ENCODE measurements around the gene TBC1D22A. TPM values are rescaled to one million over a fixed set of nuclear protein-coding genes. Genes with fewer than 3 reads are reported as not detected.

The TBC1D22A gene
- total and polyA plus RNA-seq, 8 donors = 12.0 to 17.6 (median 15.3) TPM

- WGBS, 2 donors = 93 to 95% methylated on average over 29 of the region's 29 CpGs
- intact Hi-C loops (cut with DNase I) = no loop called here
- Histone ChIP-seq H3K9me3 (no peaks in the 10 kb centered on the region), H3K27ac (no peak overlapping the region), H3K4me1 (peaks cover 9 to 12% (median 9%) of the 10 kb centered on the region in 3 donors), H3K27me3 (no peaks in the 10 kb centered on the region), H3K36me3 (no peaks in the 10 kb centered on the region), H3K4me3 (no peak overlapping the region)
- FAIRE-seq (no peak), DNase-seq (peak in 1 of 6 donors; percentile 66), ATAC-seq (no peak)
- TF ChIP-seq CTCF (IDR thresholded peaks at IDR 0.05) = no peak
These were observed 349.5 kb downstream of the TBC1D22A start for GRCh38 chr22:47111626-47112581.

GRCh38 chr22:47112582-47112965 lies 350.1 kb downstream of the TBC1D22A start:
- DNase-seq (no peak), FAIRE-seq (no peak), ATAC-seq (no peak)
- intact Hi-C loops (cut with DNase I) = no loop called here
- Histone ChIP-seq H3K36me3 (no peaks in the 10 kb centered on the region), H3K4me3 (no peak overlapping the region), H3K4me1 (peaks cover 9 to 13% (median 9%) of the 10 kb centered on the region in 3 donors), H3K27ac (no peak overlapping the region), H3K27me3 (no peaks in the 10 kb centered on the region), H3K9me3 (no peaks in the 10 kb centered on the region)
- no peak for TF ChIP-seq CTCF (IDR thresholded peaks at IDR 0.05)
- WGBS, 2 donors = 90 to 93% methylated on average over 13 of the region's 13 CpGs

- TF ChIP-seq CTCF (IDR thresholded peaks at IDR 0.05) = no peak
- DNase-seq = peak in 1 of 6 donors; percentile 54
- Histone ChIP-seq H3K4me1 (peaks cover 9 to 14% (median 13%) of the 10 kb centered on the region in 3 donors), H3K9me3 (no peaks in the 10 kb centered on the region), H3K27ac (no peak overlapping the region), H3K36me3 (no peaks in the 10 kb centered on the region), H3K4me3 (no peak overlapping the region), H3K27me3 (no peaks in the 10 kb centered on the region)
- FAIRE-seq = no peak
- intact Hi-C loops (cut with DNase I) = no loop called here
- 93% methylated on average over 17 of the region's 17 CpGs for WGBS, 2 donors
- ATAC-seq = no peak
These were observed 350.8 kb downstream of the TBC1D22A start for GRCh38 chr22:47112994-47113852.

GRCh38 chr22:47113853-47114415 lies 351.5 kb downstream of the TBC1D22A start:
- no peak for TF ChIP-seq CTCF (IDR thresholded peaks at IDR 0.05)
- Histone ChIP-seq H3K36me3 (no peaks in the 10 kb centered on the region), H3K4me1 (peaks cover 9 to 18% (median 13%) of the 10 kb centered on the region in 3 donors), H3K27ac (no peak overlapping the region), H3K27me3 (no peaks in the 10 kb centered on the region), H3K4me3 (no peak overlapping the region), H3K9me3 (no peaks in the 10 kb centered on the region)
- intact Hi-C loops (cut with DNase I) = no loop called here
- ATAC-seq (no peak), DNase-seq (no peak), FAIRE-seq (no peak)
- 65 to 77% methylated on average over 8 of the region's 8 CpGs for WGBS, 2 donors
